Sigmoid colon (tissue), 7 donors: ENCODE measurements around the gene DBI. TPM values are rescaled to one million over a fixed set of nuclear protein-coding genes. Genes with fewer than 3 reads are reported as not detected.
"Not testable (repeated sequence)": the region's sequence is repeated elsewhere in the genome, so short reads cannot be mapped to it uniquely, and the experiment has no call there.

ENCODE experiments used
- DNase-seq: peaks from one replicate; pipeline ENCODE4 v3.0.0-alpha.2; 2019
- H3K27ac ChIP-seq, 4 donors: fragments of 200-600 bp; sonication (generic); one replicate each; pipeline ENCODE4 v1.5.1; 2016 to 2019; ENCODE audit warnings: mild to moderate bottlenecking in 1 of 4
- H3K27me3 ChIP-seq, 3 donors: fragments of 200-600 bp; sonication (generic); one replicate each; pipeline ENCODE4 v1.5.1; 2019; ENCODE audit warnings: mild to moderate bottlenecking in 1 of 3
- H3K36me3 ChIP-seq, 4 donors: fragments of 200-600 bp; sonication (generic); one replicate each; pipeline ENCODE4 v1.5.1; 2016 to 2019
- H3K4me1 ChIP-seq, 4 donors: fragments of 200-600 bp; sonication (generic); one replicate each; pipeline ENCODE4 v1.5.1; 2017 to 2019
- H3K4me3 ChIP-seq, 4 donors: fragments of 200-600 bp; sonication (generic); one replicate each; pipeline ENCODE4 v1.5.1; 2017 to 2019; ENCODE audit warnings: mild to moderate bottlenecking in 2 of 4, moderate library complexity in 1 of 4
- H3K9me3 ChIP-seq, 4 donors: fragments of 200-600 bp in 3 of 4; sonication (generic) in 3 of 4; one replicate each; pipeline versions ENCODE4 v1.5.1 to v1.6.1; 2013 to 2019
- EP300 ChIP-seq, 4 donors: sonication (generic); formaldehyde crosslinking; IDR thresholded peaks; one replicate each; pipeline ENCODE4 v1.6.1; 2017; ENCODE audit warnings: antibody characterized with exemption in 4 of 4
- POLR2A ChIP-seq, 2 donors: fragments of 450-650 bp; IDR thresholded peaks; one replicate each; pipeline ENCODE4 v1.6.1; 2016; ENCODE audit warnings: antibody characterized with exemption in 2 of 2, mild to moderate bottlenecking in 2 of 2, moderate library complexity in 2 of 2
- POLR2AphosphoS5 ChIP-seq, 4 donors: sonication (generic); formaldehyde crosslinking; IDR thresholded peaks; one replicate each; pipeline ENCODE4 v1.6.1; 2017; ENCODE audit warnings: antibody characterized with exemption in 4 of 4
- WGBS, 2 donors: extraction: QIAGEN DNeasy Blood & Tissue Kit; methylation state at CpG; one replicate each; pipeline ENCODE4 v1.1.7; 2013; 5-methylcytosine and 5-hydroxymethylcytosine counted together
- intact Hi-C: fragments of 100-400 bp; cut with DNase I; formaldehyde crosslinking; loops from one replicate; pipeline ENCODE4 v1.15.1; 2023
- polyA plus RNA-seq, 3 donors: library from polyadenylated mRNA; stranded (reverse); fragments of 200-250 nt; gene quantifications; one replicate each; pipeline ENCODE4 v1.2.3, GENCODE V29; 2013
- total RNA-seq, 4 donors: library from RNA; depleted of rRNA; stranded (reverse); fragments of >200 nt; gene quantifications; one replicate each; pipeline ENCODE4 v1.1.0, GENCODE V29; 2016
- TF ChIP-seq, protein P1 (sequence below), 4 experiments: fragments of 450-650 bp in 3 of 4; fragments of 200-600 bp in 1 of 4; IDR thresholded peaks; one replicate each; pipeline ENCODE4 v1.5.1; 2016 to 2019; ENCODE audit warnings: antibody characterized with exemption in 4 of 4, mild to moderate bottlenecking in 3 of 4, moderate library complexity in 2 of 4
- donor health status: healthy with polysubstance abuse.
- donor health status: Bipolar disorder and iron deficiency.
- donor health status: healthy.

DBI gene
- total and polyA plus RNA-seq, 7 donors = 49.5 to 1,261 (median 92.4) TPM

DNA sequence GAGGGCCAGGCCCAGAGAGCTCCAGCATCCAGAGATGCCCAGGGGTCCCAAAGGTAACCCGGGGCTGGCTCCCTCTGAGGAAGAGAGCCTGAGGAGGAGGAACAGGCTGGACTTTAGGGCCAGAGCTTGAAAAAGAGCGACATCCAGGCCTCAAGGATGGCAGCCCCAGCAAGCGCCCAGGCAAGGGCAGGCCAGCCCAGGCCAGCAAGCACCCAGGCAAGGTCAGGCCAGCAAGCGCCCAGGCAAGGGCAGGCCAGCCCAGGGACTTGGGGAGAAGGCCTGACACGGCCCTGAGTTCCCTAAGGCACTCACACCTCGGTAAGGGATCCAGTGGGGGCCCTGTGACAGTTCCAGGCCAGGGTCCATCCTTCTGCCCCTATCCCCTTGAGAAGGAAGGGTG is 30.4 kb downstream of the DBI start:
- DNase-seq = no peak

DNA sequence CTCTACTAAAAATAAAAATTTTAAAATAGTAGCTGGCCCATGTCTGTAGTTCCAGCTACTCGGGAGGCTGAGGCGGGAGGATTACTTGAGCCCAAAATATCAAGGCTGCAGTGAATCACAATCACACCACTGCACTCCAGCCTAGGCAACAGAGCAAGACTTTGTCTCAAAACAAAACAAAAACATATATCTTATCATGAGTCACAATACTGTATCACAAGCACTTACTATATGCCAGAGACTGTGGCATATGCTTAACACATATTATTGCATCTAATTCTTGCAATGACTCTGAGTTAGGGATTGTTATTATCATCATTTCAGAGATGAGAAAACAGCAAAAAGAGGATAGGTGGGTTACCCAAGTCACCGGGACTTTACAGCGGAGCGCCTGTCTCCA is 35.3 kb downstream of the DBI start:
- no peaks in the 10 kb centered on the region for H3K36me3 ChIP-seq
- H3K4me3 ChIP-seq = no peak overlapping the region
- WGBS, 2 donors = 95% methylated on average over 5 of the region's 5 CpGs
- intact Hi-C loops = loop anchor here (10.0 kb wide), 1 partner anchor 253 kb away; no protein-coding TSS in a partner anchor
- H3K4me1 ChIP-seq = no peaks in the 10 kb centered on the region
- no peaks in the 10 kb centered on the region for H3K27me3 ChIP-seq
- DNase-seq = no peak
- TF ChIP-seq POLR2AphosphoS5 (IDR thresholded peaks at IDR 0.05) = no peak
- no peak for TF ChIP-seq EP300 (IDR thresholded peaks at IDR 0.05)
- no peak for TF ChIP-seq POLR2A (IDR thresholded peaks at IDR 0.05)
- TF ChIP-seq, protein P1, sequence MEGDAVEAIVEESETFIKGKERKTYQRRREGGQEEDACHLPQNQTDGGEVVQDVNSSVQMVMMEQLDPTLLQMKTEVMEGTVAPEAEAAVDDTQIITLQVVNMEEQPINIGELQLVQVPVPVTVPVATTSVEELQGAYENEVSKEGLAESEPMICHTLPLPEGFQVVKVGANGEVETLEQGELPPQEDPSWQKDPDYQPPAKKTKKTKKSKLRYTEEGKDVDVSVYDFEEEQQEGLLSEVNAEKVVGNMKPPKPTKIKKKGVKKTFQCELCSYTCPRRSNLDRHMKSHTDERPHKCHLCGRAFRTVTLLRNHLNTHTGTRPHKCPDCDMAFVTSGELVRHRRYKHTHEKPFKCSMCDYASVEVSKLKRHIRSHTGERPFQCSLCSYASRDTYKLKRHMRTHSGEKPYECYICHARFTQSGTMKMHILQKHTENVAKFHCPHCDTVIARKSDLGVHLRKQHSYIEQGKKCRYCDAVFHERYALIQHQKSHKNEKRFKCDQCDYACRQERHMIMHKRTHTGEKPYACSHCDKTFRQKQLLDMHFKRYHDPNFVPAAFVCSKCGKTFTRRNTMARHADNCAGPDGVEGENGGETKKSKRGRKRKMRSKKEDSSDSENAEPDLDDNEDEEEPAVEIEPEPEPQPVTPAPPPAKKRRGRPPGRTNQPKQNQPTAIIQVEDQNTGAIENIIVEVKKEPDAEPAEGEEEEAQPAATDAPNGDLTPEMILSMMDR (IDR thresholded peaks at IDR 0.05) = no peak
- no peaks in the 10 kb centered on the region for H3K9me3 ChIP-seq
- H3K27ac ChIP-seq = no peak overlapping the region

More for the DNA sequence above, 30.4 kb downstream of the DBI start:
- TF ChIP-seq, protein P1 (IDR thresholded peaks at IDR 0.05) = no peak
- intact Hi-C loops = no loop called here
- Histone ChIP-seq H3K4me1 (no peaks in the 10 kb centered on the region), H3K4me3 (no peak overlapping the region), H3K9me3 (no peaks in the 10 kb centered on the region), H3K36me3 (no peaks in the 10 kb centered on the region), H3K27ac (no peak overlapping the region), H3K27me3 (no peaks in the 10 kb centered on the region)
- 89 to 91% methylated on average over 6 of the region's 6 CpGs for WGBS, 2 donors

DNA sequence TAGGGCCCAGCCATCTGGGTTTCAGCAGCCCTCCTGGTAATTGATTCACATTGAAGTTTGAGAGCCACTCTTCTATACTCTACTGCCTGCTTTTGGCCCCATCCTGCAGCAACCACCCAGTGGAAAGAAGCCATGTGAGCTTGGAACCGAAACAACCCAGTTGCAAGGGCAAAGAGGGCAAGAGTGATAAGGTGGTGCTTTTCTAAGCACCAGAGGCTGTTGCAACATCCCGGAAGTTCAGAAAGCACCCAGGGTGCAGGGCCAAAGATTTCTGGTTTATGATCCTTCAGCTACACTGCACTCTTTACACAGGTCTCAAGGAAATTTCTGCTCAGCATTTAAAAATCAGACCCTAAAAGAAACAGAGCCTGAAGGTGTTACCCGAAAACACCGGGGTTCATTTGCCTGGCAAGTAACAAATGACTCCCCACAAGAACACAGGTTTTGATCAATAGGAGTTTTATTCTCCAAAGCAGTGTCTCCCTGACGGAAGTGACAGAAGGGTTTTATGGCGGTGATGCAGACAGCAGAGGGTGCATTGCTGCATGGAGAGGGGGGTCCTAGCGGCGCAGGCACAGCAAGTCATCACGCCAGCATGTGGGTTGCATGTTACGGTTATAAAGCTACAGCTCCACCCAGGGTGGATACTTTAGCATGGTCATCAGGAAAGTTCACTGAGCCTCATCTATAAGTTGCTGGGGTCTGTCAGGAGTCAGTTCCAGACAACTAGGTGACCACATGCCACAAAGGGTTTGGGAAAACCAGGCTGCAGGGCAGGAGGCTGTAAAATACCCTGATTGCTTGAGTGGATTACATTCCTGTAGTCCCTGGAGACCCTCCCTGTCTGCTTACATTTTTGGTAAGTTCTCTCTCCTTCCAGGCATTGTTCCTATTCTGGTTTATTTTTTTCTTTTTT is 36.1 kb downstream of the DBI start:
- intact Hi-C loops = loop anchor here (10.0 kb wide), 1 partner anchor 252 kb away; no protein-coding TSS in a partner anchor
- no peaks in the 10 kb centered on the region for H3K9me3 ChIP-seq
- no peaks in the 10 kb centered on the region for H3K4me1 ChIP-seq
- H3K36me3 ChIP-seq = no peaks in the 10 kb centered on the region
- no peak for DNase-seq
- no peaks in the 10 kb centered on the region for H3K27me3 ChIP-seq
- no peak overlapping the region for H3K4me3 ChIP-seq
- TF ChIP-seq, protein P1 (IDR thresholded peaks at IDR 0.05) = no peak
- TF ChIP-seq POLR2AphosphoS5 (IDR thresholded peaks at IDR 0.05) (no peak), EP300 (IDR thresholded peaks at IDR 0.05) (no peak), POLR2A (IDR thresholded peaks at IDR 0.05) (no peak)
- no peak overlapping the region for H3K27ac ChIP-seq
- 11 to 61% methylated on average over 10 of the region's 10 CpGs for WGBS, 2 donors

DNA sequence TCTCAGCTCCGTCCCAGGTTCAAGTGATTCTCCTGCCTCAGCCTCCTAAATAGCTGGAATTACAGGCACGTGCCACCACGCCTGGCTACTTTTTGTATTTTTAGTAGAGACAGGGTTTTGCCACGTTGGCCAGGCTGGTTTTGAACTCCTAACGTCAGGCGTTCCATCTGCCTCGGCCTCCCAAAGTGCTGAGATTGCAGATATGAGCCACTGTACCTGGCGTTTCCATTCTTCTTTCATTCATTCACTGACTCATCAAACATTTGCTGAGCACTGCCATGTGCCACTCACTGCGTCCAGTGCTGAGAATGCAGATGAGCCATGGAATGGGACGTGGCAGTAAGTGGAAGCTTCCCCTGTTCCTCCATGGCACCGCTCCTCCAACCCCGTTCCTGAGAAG is 36.8 kb downstream of the DBI start:
- H3K36me3 ChIP-seq, H3K4me1 ChIP-seq, H3K9me3 ChIP-seq, H3K27ac ChIP-seq, H3K4me3 ChIP-seq, DNase-seq, H3K27me3 ChIP-seq: not testable (repeated sequence)
- intact Hi-C loops = loop anchor here (10.0 kb wide), 1 partner anchor 251 kb away; no protein-coding TSS in a partner anchor
- 87% methylated on average over 12 of the region's 12 CpGs for WGBS, 2 donors

DNA sequence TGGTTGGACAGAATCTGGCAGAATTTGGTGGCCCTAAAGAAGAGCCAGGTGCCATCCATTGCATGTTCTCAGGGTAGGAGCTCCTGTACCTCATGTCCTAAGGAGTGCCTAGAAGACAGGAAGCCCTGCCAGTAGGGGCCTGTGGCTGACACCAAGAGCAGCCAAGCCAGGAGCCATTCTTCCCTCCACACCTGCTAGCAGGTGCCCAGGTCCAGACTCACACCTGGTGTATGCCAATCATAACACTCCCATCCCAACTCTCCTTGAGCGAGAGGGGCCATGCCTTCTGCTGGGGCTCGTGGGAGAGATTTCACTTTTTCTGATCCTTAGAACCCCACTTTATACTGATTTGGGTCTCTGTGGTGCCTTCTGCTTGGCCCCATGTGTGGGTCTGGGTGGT is 38.4 kb downstream of the DBI start:
- Histone ChIP-seq H3K4me3 (no peak overlapping the region), H3K9me3 (no peaks in the 10 kb centered on the region), H3K36me3 (no peaks in the 10 kb centered on the region), H3K27me3 (no peaks in the 10 kb centered on the region), H3K27ac (no peak overlapping the region), H3K4me1 (no peaks in the 10 kb centered on the region)
- 92 to 95% methylated on average over 2 of the region's 2 CpGs for WGBS, 2 donors
- no peak for DNase-seq
- TF ChIP-seq, protein P1 (IDR thresholded peaks at IDR 0.05) = no peak
- TF ChIP-seq POLR2A (IDR thresholded peaks at IDR 0.05) (no peak), POLR2AphosphoS5 (IDR thresholded peaks at IDR 0.05) (no peak), EP300 (IDR thresholded peaks at IDR 0.05) (no peak)
- intact Hi-C loops = loop anchor here (10.0 kb wide), 1 partner anchor 250 kb away; no protein-coding TSS in a partner anchor
